Measurements from ENCODE around the gene EPHB2. TPM values are rescaled to one million over a fixed set of nuclear protein-coding genes. Genes with fewer than 3 reads are reported as not detected.
A peak's percentile ranks its signal among the peaks of the same experiment; 100 is the strongest.
"Not testable (repeated sequence)": the region's sequence is repeated elsewhere in the genome, so short reads cannot be mapped to it uniquely, and the experiment has no call there.

EPHB2 gene
- total RNA-seq, 1 donor from 2014 or later, result 6.0 TPM

DNA sequence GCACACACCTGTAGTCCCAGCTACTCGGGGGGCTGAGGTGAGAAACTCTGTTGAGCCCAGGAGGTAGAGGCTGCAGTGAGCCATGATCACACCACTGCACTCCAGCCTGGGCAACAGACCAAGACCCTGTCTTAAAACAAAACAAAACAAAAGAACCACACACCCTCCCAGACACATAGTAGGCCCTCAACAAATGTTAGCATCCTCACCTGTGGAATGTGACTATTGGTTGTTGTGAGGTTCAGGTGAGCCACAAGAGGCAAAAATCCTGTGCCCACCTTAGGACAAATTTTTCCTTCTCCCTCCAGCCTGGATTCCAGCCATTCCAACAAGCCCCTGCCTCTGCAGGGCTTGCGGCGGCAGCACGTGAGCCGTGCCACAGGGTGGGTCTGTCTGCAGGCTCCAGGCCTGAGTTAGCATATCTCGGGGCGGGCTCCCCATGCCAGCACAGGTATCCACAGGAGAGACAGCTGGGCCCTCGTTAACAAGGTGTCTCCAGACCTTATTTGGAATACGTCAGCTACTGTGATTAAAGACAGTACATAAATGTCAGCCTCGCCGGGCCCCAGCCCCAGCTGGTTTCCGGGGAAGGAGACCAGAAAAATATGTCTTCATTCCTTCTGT, 40.2 kb upstream of the EPHB2 start:
- no peak for ATAC-seq
- DNase-seq, result no peak
- Histone ChIP-seq H3K4me3 (no peak overlapping the region), H3K27ac (no peak overlapping the region), H3K36me3 (no peaks in the 10 kb centered on the region), H3K9me3 (no peaks in the 10 kb centered on the region), H3K27me3 (peaks cover 46% of the 10 kb centered on the region), H3K4me1 (no peaks in the 10 kb centered on the region)
- TF ChIP-seq CTCF (IDR thresholded peaks at IDR 0.05), result no peak
- intact Hi-C loops (cut with DNase I), result no loop called here

DNA sequence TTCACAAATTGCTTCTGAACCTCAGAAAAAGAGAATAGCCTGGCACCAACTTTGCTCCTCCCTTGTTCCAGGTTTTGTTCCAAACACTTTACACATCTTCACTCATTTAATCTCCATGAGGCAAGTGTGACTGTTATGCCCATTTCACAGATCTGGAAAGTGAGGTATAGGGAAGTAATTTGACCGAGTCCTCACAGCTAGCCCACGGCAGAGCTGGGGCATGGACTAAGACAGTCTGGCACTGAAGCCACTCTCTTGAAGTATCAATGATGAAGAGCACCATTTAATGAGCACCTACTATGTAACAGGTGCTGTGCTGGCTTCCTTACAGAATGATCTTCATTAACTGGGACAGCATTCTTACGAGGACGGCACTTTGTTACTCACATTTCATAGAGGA, 38.6 kb upstream of the EPHB2 start:
- Histone ChIP-seq H3K9me3 (no peaks in the 10 kb centered on the region), H3K4me1 (no peaks in the 10 kb centered on the region), H3K27me3 (peaks cover 53% of the 10 kb centered on the region), H3K36me3 (no peaks in the 10 kb centered on the region), H3K4me3 (no peak overlapping the region), H3K27ac (no peak overlapping the region)
- DNase-seq (no peak), ATAC-seq (no peak)
- intact Hi-C loops (cut with DNase I), result no loop called here
- TF ChIP-seq CTCF (IDR thresholded peaks at IDR 0.05), result no peak

- ATAC-seq, result peak; percentile 60
- peak; percentile 59 for TF ChIP-seq CTCF (IDR thresholded peaks at IDR 0.05)
- Histone ChIP-seq H3K9me3 (no peaks in the 10 kb centered on the region), H3K27me3 (peaks cover 51% of the 10 kb centered on the region), H3K36me3 (no peaks in the 10 kb centered on the region), H3K4me1 (no peaks in the 10 kb centered on the region), H3K4me3 (no peak overlapping the region), H3K27ac (no peak overlapping the region)
- no peak for DNase-seq
- intact Hi-C loops (cut with DNase I), result no loop called here
Observed at GRCh38 chr1:22673486-22674409, 36.9 kb upstream of the EPHB2 start.

DNA sequence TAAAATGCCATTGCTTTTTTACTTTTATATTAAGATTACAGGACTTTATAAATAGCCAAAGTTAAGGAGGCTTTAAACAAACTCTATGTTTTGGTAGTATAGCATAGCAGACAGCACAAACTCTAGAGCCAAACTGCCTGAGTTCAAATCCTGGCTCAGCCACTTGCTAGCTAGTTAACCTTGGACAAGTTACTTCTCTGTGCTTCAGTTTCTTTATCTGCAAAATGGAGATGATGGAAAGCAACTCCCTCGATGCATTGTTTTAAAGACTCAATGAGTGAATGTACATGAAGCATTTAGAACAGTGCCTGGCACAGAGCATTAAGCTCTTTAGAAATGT, 36.3 kb upstream of the EPHB2 start:
- H3K27ac ChIP-seq, result no peak overlapping the region
- no peaks in the 10 kb centered on the region for H3K36me3 ChIP-seq
- H3K9me3 ChIP-seq, result no peaks in the 10 kb centered on the region
- DNase-seq, result no peak
- H3K27me3 ChIP-seq, result peaks cover 51% of the 10 kb centered on the region
- H3K4me1 ChIP-seq, result no peaks in the 10 kb centered on the region
- ATAC-seq, result no peak
- no peak overlapping the region for H3K4me3 ChIP-seq
- no peak for TF ChIP-seq CTCF (IDR thresholded peaks at IDR 0.05)
- intact Hi-C loops (cut with DNase I), result no loop called here

- ATAC-seq; H3K27ac ChIP-seq; H3K36me3 ChIP-seq; H3K4me1 ChIP-seq; DNase-seq; H3K4me3 ChIP-seq; intact Hi-C loops (cut with DNase I); H3K9me3 ChIP-seq: not testable (repeated sequence)
- peaks cover 39% of the 10 kb centered on the region for H3K27me3 ChIP-seq
Observed at GRCh38 chr1:22676151-22676550, 34.5 kb upstream of the EPHB2 start.

GRCh38 chr1:22676916-22677583, 33.6 kb upstream of the EPHB2 start:
- H3K27ac ChIP-seq, result no peak overlapping the region
- no peak overlapping the region for H3K4me3 ChIP-seq
- no peak for ATAC-seq
- no peaks in the 10 kb centered on the region for H3K4me1 ChIP-seq
- peaks cover 36% of the 10 kb centered on the region for H3K27me3 ChIP-seq
- H3K36me3 ChIP-seq, result no peaks in the 10 kb centered on the region
- intact Hi-C loops (cut with DNase I), result no loop called here
- no peak for DNase-seq
- H3K9me3 ChIP-seq, result no peaks in the 10 kb centered on the region
- no peak for TF ChIP-seq CTCF (IDR thresholded peaks at IDR 0.05)

All from upper lobe of right lung (tissue), 1 donor.